Measurements from ENCODE around the gene TAP1.

Gene TAP1

DNA sequence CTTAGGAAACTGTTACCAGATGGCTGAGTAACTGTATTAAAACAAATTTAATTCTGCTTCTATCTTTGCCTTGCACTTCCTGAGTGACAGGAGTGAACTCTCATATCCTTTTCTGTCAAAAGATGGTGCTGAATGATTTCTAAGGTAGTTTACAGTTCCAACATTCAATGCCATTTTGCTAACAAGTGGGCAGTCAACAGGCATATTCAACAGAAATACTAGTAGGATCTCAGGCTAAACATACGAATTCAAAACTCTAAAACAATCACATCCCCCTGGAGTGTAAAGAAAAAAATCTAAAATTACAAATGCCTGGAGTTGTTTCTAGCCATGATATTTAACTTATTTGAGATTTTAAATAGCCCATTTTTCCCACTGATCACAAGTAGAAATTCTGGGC lies 7.2 kb upstream of the TAP1 start:
- no peak overlapping the region for H3K4me3 ChIP-seq (ENCODE audit: low read depth, low read length, poor library complexity, severe bottlenecking)
- H3K27me3 ChIP-seq (ENCODE audit: insufficient read depth, low read length) = no peaks in the 10 kb centered on the region
- TF ChIP-seq, protein P1, sequence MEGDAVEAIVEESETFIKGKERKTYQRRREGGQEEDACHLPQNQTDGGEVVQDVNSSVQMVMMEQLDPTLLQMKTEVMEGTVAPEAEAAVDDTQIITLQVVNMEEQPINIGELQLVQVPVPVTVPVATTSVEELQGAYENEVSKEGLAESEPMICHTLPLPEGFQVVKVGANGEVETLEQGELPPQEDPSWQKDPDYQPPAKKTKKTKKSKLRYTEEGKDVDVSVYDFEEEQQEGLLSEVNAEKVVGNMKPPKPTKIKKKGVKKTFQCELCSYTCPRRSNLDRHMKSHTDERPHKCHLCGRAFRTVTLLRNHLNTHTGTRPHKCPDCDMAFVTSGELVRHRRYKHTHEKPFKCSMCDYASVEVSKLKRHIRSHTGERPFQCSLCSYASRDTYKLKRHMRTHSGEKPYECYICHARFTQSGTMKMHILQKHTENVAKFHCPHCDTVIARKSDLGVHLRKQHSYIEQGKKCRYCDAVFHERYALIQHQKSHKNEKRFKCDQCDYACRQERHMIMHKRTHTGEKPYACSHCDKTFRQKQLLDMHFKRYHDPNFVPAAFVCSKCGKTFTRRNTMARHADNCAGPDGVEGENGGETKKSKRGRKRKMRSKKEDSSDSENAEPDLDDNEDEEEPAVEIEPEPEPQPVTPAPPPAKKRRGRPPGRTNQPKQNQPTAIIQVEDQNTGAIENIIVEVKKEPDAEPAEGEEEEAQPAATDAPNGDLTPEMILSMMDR (IDR thresholded peaks at IDR 0.05; ENCODE audit: low read length) = no peak
- TF ChIP-seq EZH2 (IDR thresholded peaks at IDR 0.05; ENCODE audit: borderline replicate concordance, low read length) = no peak
- no peak overlapping the region for H3K27ac ChIP-seq (ENCODE audit: low read depth, low read length, poor library complexity, severe bottlenecking)
- H3F3A ChIP-seq (ENCODE audit: insufficient read depth, low read length) = no peaks in the 10 kb centered on the region
- H3K9ac ChIP-seq (ENCODE audit: low read length) = no peak overlapping the region
- no peaks in the 10 kb centered on the region for H4K20me1 ChIP-seq (ENCODE audit: insufficient read depth, low read length)
- peaks cover 36% of the 10 kb centered on the region for H3K36me3 ChIP-seq (ENCODE audit: insufficient read depth, low read length)
- H3K4me1 ChIP-seq (ENCODE audit: insufficient read depth, low read length, severe bottlenecking) = peaks cover 16% of the 10 kb centered on the region
- H3K9me3 ChIP-seq (ENCODE audit: low read length) = no peaks in the 10 kb centered on the region
- H2AFZ ChIP-seq (ENCODE audit: low read length) = no peak overlapping the region
- H3K4me2 ChIP-seq (ENCODE audit: low read length) = no peak overlapping the region
- no peaks in the 10 kb centered on the region for H3K79me2 ChIP-seq (ENCODE audit: insufficient read depth, low read length)
- H3K9me2 ChIP-seq (ENCODE audit: low read depth, low read length) = no peaks in the 10 kb centered on the region

DNA sequence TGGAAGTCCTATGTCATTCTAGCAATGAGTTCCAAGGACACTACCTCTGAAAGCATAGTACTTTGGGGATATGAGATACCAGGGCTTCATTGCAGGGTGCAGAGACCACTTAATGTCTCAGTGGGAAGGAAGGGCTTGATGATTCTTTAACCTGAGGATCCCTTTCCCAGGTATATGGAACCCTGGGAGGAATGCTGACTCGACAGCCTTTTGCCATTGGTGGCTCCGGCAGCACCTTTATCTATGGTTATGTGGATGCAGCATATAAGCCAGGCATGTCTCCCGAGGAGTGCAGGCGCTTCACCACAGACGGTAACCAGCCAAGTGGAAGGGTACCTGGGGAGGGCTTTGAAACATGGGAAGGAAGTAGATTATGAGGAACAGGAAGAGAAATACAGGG lies 4.7 kb upstream of the TAP1 start:
- Histone ChIP-seq H3K27ac (ENCODE audit: low read depth, low read length, poor library complexity, severe bottlenecking) (no peak overlapping the region), H4K20me1 (ENCODE audit: insufficient read depth, low read length) (no peaks in the 10 kb centered on the region), H3K27me3 (ENCODE audit: insufficient read depth, low read length) (no peaks in the 10 kb centered on the region), H3K4me3 (ENCODE audit: low read depth, low read length, poor library complexity, severe bottlenecking) (no peak overlapping the region), H3K4me2 (ENCODE audit: low read length) (no peak overlapping the region), H3K9ac (ENCODE audit: low read length) (no peak overlapping the region), H3K9me3 (ENCODE audit: low read length) (no peaks in the 10 kb centered on the region), H2AFZ (ENCODE audit: low read length) (no peak overlapping the region), H3K9me2 (ENCODE audit: low read depth, low read length) (no peaks in the 10 kb centered on the region), H3K36me3 (ENCODE audit: insufficient read depth, low read length) (peaks cover 36% of the 10 kb centered on the region), H3K4me1 (ENCODE audit: insufficient read depth, low read length, severe bottlenecking) (peaks cover 20% of the 10 kb centered on the region), H3F3A (ENCODE audit: insufficient read depth, low read length) (no peaks in the 10 kb centered on the region), H3K79me2 (ENCODE audit: insufficient read depth, low read length) (no peaks in the 10 kb centered on the region)
- TF ChIP-seq, protein P1 (IDR thresholded peaks at IDR 0.05; ENCODE audit: low read length) = no peak
- TF ChIP-seq EZH2 (IDR thresholded peaks at IDR 0.05; ENCODE audit: borderline replicate concordance, low read length) = no peak

DNA sequence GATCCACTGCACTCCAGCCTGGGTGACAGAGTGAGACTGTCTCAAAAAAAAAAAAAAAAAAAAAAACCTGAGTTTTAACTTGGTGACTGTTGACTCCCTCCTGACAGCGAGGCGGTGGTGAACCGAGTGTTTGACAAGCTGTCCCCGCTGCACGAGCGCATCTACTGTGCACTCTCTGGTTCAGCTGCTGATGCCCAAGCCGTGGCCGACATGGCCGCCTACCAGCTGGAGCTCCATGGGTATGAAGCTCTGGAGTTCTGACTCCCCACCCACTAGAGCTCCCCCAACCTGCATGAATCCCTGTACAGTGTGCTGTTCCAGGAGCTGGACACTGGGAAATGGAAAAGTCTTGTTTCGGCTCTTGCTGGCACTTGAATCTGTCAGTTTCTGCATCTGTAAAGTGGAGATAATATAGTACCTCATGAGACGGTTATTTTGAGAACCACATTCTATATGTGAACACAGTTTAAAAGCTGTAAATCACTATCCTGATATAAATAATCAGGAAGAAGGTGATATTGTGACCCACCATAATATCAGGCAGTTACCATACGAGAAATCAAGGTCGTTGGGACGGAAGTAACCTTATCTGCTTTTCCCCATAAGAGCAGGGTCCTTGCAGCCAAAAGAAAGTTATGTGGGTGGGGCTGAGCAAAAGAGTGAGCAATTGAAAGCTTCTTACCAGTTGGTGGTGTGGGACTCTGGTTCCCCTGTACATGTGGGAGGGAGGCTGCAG lies 3.8 kb upstream of the TAP1 start:
- H3K36me3 ChIP-seq (ENCODE audit: insufficient read depth, low read length) = peaks cover 36% of the 10 kb centered on the region
- H3F3A ChIP-seq (ENCODE audit: insufficient read depth, low read length) = no peaks in the 10 kb centered on the region
- H3K9me2 ChIP-seq (ENCODE audit: low read depth, low read length) = no peaks in the 10 kb centered on the region
- no peak overlapping the region for H3K4me3 ChIP-seq (ENCODE audit: low read depth, low read length, poor library complexity, severe bottlenecking)
- H3K4me2 ChIP-seq (ENCODE audit: low read length) = no peak overlapping the region
- no peak overlapping the region for H3K9ac ChIP-seq (ENCODE audit: low read length)
- no peaks in the 10 kb centered on the region for H3K9me3 ChIP-seq (ENCODE audit: low read length)
- TF ChIP-seq, protein P1 (IDR thresholded peaks at IDR 0.05; ENCODE audit: low read length) = no peak
- TF ChIP-seq EZH2 (IDR thresholded peaks at IDR 0.05; ENCODE audit: borderline replicate concordance, low read length) = no peak
- no peaks in the 10 kb centered on the region for H4K20me1 ChIP-seq (ENCODE audit: insufficient read depth, low read length)
- H3K79me2 ChIP-seq (ENCODE audit: insufficient read depth, low read length) = no peaks in the 10 kb centered on the region
- H3K27me3 ChIP-seq (ENCODE audit: insufficient read depth, low read length) = no peaks in the 10 kb centered on the region
- H3K4me1 ChIP-seq (ENCODE audit: insufficient read depth, low read length, severe bottlenecking) = peaks cover 27% of the 10 kb centered on the region
- H2AFZ ChIP-seq (ENCODE audit: low read length) = no peak overlapping the region
- H3K27ac ChIP-seq (ENCODE audit: low read depth, low read length, poor library complexity, severe bottlenecking) = no peak overlapping the region

Measured in OCI-LY1 (cell line).